Daoy (cell line): Measurements from ENCODE around the gene OOSP2. TPM values are rescaled to one million over a fixed set of nuclear protein-coding genes. Genes with fewer than 3 reads are reported as not detected.

Experiments used
- DNase-seq: peaks from one replicate; pipeline ENCODE4 v3.0.0-alpha.2; 2015; ENCODE audit warnings: low read depth
- total RNA-seq: library from RNA; depleted of rRNA; stranded (reverse); fragments of >200 nt; shearing (Covaris generic); gene quantifications from 2 replicates; pipeline ENCODE4 v1.2.3, GENCODE V29; 2014; rRNA removed

The OOSP2 gene
- total RNA-seq, 1 experiment from 2014 or later = not detected

DNA sequence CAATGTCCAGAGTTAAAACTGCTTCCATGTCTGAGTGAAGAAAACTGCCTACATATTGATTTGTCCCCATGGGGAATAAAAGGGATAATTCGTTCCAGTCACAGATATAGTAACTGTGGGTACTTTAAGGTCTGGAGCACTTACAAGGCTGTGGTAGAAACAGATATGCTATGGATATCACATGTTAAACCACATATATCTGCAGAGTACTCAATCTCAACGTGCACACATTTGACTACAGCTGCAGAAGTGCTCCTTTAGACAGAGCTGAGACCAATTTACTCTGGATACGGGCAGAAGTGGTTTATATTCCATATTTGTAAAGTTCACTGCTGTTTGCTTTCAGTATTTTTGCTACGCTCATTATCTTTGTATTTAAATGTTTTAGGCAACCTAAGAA is 38.5 kb downstream of the OOSP2 start:
- DNase-seq = no peak

DNA sequence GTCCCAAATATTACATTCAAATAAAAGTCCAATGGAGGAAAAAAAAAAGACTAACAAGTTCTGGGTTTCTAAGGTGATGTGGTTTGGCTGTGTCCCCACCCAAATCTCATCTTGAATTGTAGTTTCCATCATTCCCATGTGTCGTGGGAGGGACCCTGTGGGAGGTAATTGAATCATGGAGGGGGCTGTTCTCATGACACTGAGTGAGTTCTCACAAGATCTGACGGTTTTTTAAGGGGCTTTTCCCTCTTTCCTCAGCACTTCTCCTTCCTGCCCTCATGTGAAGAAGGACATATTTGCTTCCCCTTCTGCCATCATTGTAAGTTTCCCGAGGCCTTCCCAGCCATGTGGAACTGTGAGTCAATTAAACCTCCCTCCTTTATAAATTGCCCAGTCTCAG is 40.3 kb downstream of the OOSP2 start:
- no peak for DNase-seq

GRCh38 chr11:60084631-60085273 is 44.5 kb downstream of the OOSP2 start:
- no peak for DNase-seq

DNA sequence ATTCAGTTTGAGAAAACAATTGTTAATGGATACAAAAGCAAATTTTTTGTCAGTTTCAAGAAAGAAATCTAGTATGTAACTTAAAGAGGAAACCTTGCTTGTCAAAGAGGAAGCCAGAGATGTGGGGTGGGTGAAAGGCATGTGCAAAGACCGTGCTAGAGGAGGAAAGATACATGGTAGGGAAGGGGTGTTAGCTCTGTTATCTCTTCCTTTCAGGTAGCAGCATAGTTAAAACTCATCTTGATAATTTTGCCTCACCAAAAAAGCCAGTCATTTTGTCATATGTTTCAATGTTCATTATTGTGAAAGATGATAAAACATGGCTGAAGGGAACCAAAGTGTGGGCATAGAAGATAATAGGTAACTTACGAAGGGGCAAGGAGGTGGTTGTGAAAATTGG is 45.7 kb downstream of the OOSP2 start:
- DNase-seq = no peak

- no peak for DNase-seq
These were observed 47.0 kb downstream of the OOSP2 start for GRCh38 chr11:60087239-60087638.

GRCh38 chr11:60088364-60088763 is 48.2 kb downstream of the OOSP2 start, which contains the start of gene MS4A2:
TSS of gene MS4A2 (plus strand) at chr11:60088664. CDS start at chr11:60088766, 102 bp downstream.
- DNase-seq = no peak

DNA sequence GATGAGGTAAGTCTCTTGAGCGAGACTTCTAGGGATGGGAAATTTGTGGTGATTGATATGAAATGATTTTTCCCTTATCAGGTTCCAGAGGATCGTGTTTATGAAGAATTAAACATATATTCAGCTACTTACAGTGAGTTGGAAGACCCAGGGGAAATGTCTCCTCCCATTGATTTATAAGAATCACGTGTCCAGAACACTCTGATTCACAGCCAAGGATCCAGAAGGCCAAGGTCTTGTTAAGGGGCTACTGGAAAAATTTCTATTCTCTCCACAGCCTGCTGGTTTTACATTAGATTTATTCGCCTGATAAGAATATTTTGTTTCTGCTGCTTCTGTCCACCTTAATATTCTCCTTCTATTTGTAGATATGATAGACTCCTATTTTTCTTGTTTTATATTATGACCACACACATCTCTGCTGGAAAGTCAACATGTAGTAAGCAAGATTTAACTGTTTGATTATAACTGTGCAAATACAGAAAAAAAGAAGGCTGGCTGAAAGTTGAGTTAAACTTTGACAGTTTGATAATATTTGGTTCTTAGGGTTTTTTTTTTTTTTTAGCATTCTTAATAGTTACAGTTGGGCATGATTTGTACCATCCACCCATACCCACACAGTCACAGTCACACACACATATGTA is 55.4 kb downstream of the OOSP2 start:
- no peak for DNase-seq

GRCh38 chr11:60097189-60097588 is 57.0 kb downstream of the OOSP2 start:
- no peak for DNase-seq

Other genes with a start within 250 kb of the OOSP2 start
- 55.0 and 66.6 TPM in 2 replicates for gene MRPL16, start 229.6 kb upstream of the OOSP2 start, total RNA-seq
- not detected in 2 replicates for gene CBLIF, start 194.9 kb upstream of the OOSP2 start, total RNA-seq
- not detected in 2 replicates for gene TCN1, start 173.9 kb upstream of the OOSP2 start, total RNA-seq
- gene OOSP3, start 161.6 kb upstream of the OOSP2 start, total RNA-seq = not detected in 2 replicates
- gene OOSP1, start 102.0 kb upstream of the OOSP2 start, total RNA-seq = not detected in 2 replicates
- not detected in 2 replicates for gene OOSP4A, start 76.4 kb upstream of the OOSP2 start, total RNA-seq
- gene OOSP4B, start 23.2 kb upstream of the OOSP2 start, total RNA-seq = not detected in 2 replicates
- not detected in 2 replicates for gene MS4A3, start 16.3 kb downstream of the OOSP2 start, total RNA-seq
- not detected in 2 replicates for gene MS4A2, start 48.3 kb downstream of the OOSP2 start, total RNA-seq
- gene MS4A6A, start 142.7 kb downstream of the OOSP2 start, total RNA-seq = not detected in 2 replicates
- not detected in 2 replicates for gene MS4A4E, start 202.7 kb downstream of the OOSP2 start, total RNA-seq
- not detected in 2 replicates for gene MS4A4A, start 240.3 kb downstream of the OOSP2 start, total RNA-seq